NCI-H2196 treated with DMSO at 0.1 percent for 48 hours (cell line): Measurements from ENCODE around the gene HTRA3.

Source experiments
- DNase-seq: peaks from one replicate; lab custom pipeline; 2025; ENCODE audit not compliant: unreplicated experiment; lab: John Stamatoyannopoulos, UW

HTRA3 gene

GRCh38 chr4:8278421-8279287 lies 9.1 kb downstream of the HTRA3 start:
- no peak for DNase-seq

DNA sequence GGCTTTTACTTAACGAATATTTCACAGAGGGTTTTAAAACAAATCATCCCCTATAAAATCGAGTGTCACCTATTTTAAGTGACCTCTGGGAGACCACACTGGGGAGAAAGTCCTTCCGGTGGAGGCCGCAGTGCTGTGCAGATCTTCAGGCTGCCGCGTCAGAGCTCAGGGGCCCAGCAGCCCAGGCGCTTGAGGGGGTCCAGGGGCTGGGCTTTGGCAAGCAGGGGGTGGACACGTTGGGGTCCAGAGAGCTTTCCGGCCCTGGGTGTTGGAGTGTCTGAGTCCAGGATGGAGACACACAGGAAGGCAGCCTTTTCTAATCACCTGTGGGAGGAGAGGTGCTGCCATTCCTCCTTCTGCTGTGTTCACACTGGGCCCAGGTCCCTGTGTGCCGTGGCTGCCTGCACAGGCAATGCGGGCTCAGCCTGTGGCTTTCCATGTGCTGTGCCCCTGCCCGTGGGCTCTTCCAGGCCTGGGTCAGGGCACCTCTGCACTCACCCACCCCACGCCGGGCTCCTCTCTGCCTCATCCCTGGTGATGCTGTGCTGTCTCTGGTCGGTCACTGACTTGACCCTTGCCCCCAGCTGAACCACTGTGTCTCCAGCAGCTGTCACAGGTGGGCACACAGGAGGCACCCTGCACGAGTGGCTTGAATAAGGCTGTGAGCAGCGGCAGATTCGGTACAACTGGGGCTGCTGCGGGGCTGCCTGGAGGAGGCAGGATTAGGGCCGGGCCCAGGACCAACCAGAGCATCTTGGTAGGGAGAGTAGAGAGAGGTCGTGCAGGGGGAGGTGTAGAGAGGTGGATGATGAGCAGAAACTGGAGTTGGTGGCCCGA lies 10.0 kb downstream of the HTRA3 start:
- DNase-seq = no peak

DNA sequence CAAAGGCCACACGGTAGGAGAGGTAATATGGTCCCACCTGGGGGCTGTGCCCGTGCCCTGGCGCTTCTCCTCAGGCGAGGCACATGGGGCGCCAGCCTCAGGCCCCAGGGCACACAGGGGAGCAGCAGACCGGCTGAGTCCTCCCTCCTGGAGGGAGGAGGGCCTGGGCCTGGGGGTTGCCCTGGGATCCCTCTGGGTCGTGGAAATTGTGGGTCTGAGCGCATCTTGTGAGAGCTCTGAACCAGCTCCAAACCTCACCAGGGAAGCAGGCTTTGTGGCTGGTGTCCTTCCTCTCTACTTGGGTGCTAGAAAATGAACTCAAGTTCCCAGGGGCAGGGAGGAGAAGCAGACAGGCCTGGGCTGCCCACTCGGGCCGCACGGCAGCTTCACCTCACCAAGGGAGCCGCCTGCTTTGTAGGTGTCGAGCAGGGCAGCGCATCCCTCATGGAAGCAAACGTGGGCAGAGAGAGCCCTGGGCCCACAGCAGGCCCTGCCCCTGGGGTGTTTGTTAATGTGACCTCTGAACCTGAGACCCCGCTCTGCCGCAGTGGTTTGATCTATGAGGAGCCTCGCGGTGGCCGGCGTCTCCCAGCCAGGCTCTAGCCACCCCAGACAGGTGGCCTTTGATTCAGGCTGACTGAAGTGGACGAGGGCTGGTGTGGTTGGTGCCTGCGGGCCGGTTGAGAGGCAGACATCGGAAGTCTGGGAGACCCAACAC lies 10.8 kb downstream of the HTRA3 start:
- DNase-seq = no peak

GRCh38 chr4:8280876-8281440 lies 11.4 kb downstream of the HTRA3 start:
- no peak for DNase-seq

GRCh38 chr4:8281519-8282133 lies 12.1 kb downstream of the HTRA3 start:
- no peak for DNase-seq

GRCh38 chr4:8282134-8282641 lies 12.6 kb downstream of the HTRA3 start:
- no peak for DNase-seq

DNA sequence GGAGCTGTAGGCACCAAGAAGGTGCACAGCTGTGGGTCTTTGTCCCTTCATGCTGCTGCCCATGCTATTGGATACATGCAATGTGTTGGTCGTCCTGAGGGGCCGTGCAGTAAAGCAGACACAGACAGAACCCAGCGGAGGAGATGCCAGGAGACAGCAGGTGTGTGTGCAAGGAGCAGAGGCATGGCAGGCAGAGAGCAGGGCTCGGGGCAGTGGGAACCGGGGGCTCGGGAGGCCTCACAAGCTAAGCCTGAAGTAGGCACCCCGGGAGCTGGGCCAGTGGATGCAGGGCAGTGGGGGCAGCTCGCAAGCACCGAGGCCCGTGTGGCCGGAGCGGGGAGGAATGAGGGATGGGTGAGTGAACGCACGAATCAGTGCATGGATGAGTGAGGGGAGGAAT lies 13.2 kb downstream of the HTRA3 start:
- no peak for DNase-seq

DNA sequence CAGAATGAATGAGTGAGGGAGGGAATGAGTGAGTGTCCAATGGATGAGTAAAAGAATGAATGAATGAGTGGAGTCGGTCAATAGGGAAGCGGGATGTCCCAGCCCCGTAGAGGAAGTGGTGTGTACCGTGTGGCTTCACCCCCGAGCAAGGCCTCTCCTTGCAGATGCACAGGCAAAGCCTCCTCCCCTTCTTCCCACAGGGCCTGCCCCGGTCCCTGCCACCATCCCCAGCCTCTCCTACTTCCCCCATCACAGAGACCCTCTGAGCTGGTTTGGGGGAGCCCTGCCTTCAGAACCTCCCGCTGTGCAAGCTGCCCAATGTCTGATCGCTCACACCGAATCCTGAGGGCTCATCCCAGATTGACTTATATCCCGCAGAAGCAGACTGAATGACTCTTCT lies 13.6 kb downstream of the HTRA3 start:
- DNase-seq = no peak

GRCh38 chr4:8283631-8284121 lies 14.1 kb downstream of the HTRA3 start:
- DNase-seq = no peak

GRCh38 chr4:8284391-8284790 lies 14.8 kb downstream of the HTRA3 start:
- DNase-seq = no peak

DNA sequence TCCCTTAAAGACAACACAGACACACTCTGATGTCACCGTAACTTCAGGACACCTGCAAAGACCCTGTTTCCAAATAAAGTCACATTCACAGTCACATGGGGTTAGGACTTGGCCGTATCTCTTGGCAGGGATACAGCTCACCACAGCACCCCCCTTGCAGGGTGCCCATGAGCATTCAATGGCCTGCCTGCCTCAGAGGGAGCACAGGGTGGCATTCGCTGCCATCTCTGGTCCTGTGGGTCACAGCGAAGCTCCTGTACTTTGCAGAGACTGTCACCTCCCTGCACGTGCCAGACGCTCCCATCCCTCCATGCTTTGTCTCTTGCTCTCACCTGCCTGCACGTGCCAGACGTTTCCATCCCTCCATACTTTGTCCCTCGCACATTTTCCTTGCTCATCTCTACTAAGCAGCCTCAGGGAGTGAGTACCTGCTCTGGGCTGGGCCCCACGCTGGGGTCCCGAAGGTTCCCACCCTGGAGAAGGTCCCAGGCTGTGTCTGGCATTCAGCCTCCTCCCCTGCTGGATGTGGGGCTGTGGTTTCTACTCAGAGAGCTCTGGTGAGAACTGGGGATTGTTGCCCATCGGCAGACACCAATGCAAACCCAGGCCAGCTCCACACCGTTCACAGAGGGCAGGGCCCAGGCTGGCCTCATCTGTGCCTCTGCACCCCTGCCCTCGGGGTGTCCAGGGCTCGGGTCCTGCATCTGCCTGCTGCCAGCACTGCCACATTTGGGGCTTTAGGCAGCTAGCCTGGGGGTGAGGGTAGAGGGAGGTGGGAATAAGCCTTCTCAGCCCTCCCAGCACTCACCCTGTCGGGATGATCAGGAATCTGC lies 15.8 kb downstream of the HTRA3 start:
- no peak for DNase-seq

GRCh38 chr4:8285976-8286718 lies 16.6 kb downstream of the HTRA3 start:
- no peak for DNase-seq

- DNase-seq = no peak
These were observed 17.3 kb downstream of the HTRA3 start for GRCh38 chr4:8286719-8287342.

DNA sequence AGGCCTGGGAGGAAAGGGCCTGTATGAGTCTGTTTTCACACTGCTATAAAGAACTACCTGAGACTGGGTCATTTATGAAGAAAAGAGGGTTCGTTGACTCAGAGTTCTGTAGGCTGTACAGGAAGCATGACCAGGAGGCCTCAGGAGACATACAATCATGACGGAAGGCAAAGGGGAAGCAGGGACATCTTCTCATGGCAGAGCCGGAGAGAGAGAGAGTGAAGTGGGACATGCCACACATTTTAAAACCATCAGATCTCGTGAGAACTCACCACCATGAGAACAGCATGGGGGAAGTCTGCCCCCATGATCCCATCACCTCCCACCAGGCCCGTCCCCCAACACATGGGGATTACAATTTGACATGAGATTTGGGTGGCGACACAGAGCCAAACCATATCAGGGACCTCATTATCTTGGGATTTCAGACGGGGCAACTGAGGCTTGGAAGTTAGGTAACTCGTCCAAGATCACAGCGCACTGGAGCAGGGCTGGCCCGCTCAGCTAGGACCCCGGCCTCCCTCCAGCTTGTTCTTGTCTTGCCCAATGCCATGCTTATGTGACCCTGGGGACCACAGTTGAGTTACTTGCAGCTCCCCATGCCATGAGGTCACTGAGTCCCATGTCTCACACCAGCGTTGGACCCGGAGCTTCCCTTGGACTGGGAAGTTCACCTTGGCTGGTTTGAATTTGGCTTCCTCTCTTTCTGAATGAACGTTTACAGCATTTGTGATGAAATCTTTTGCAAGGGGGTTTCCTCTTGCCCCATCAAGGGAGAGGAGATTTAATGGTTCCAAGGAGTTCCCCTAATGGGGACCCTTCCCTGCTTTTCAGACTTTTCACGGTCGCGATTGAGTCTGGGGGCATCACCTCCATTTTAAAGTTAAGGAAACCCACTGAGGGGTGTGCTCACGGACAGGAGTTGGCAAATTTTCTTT lies 18.1 kb downstream of the HTRA3 start:
- no peak for DNase-seq

DNA sequence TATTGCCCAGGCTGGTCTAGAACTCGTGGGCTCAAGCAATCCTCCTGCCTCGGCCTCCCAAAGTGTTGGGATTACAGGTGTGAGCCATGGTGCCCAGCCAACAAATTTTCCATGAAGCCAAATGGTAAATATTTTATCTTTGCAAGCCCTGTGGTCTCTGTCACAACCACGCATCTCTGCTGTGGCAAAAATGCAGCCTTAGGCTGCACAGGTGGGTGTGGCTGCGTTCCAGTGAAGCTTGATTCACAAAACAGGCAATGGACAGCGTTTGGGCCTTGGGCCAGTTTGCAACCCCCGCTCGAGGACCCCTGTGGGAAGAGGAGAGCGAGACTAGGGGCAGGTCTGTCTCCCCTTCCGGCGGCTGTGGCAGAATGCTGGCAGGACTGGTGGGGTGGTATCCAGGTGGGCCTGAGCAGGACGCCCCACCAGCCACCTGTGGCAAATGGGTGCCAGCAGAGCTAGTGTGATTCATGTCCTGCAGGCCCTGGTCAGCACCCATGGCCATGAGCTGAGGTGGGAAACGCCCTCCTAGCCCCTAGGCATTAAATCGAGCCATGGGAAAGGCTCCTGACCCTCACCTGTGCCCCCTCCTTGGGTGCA lies 19.7 kb downstream of the HTRA3 start:
- DNase-seq = no peak

- DNase-seq = no peak
These were observed 20.6 kb downstream of the HTRA3 start for GRCh38 chr4:8289956-8290700.
